Spleen (tissue), 13 donors: ENCODE results near the gene IPO9. TPM values are rescaled to one million over a fixed set of nuclear protein-coding genes. Genes with fewer than 3 reads are reported as not detected.
A peak's percentile ranks its signal among the peaks of the same experiment; 100 is the strongest.

Experiments
- DNase-seq: peaks from one replicate; pipeline ENCODE4 v3.0.0-alpha.2; 2020
- H3K27ac ChIP-seq, 8 donors: fragments of 200-600 bp; sonication (generic) in 7 of 8; 1 replicate in 4 of 8; 2 replicates in 4 of 8; pipeline versions ENCODE4 v1.5.0 to v1.8.0; 2016 to 2021; ENCODE audit warnings: inconsistent platforms in 4 of 8, mild to moderate bottlenecking in 4 of 8, moderate library complexity in 1 of 8
- H3K27me3 ChIP-seq, 7 donors: fragments of 200-600 bp; sonication (generic) in 6 of 7; replicated peaks in 1 of 7; 1 replicate in 4 of 7; 2 replicates in 3 of 7; pipeline versions ENCODE4 v1.5.0 to v1.8.0; 2016 to 2021; ENCODE audit warnings: inconsistent platforms in 3 of 7, mild to moderate bottlenecking in 1 of 7
- H3K36me3 ChIP-seq, 6 donors: fragments of 200-600 bp; sonication (generic) in 5 of 6; 1 replicate in 4 of 6; 2 replicates in 2 of 6; pipeline versions ENCODE4 v1.5.0 to v1.8.0; 2016 to 2021; ENCODE audit warnings: inconsistent platforms in 2 of 6
- H3K4me1 ChIP-seq, 6 donors: fragments of 200-600 bp; sonication (generic) in 5 of 6; 1 replicate in 3 of 6; 2 replicates in 3 of 6; pipeline versions ENCODE4 v1.5.0 to v1.8.0; 2016 to 2021; ENCODE audit warnings: inconsistent platforms in 3 of 6
- H3K4me3 ChIP-seq, 8 donors: fragments of 200-600 bp; sonication (generic) in 7 of 8; 1 replicate in 4 of 8; 2 replicates in 4 of 8; pipeline versions ENCODE4 v1.5.0 to v1.8.0; 2016 to 2021; ENCODE audit warnings: inconsistent platforms in 4 of 8, mild to moderate bottlenecking in 4 of 8, moderate library complexity in 2 of 8
- H3K9me3 ChIP-seq, 8 donors: fragments of 200-600 bp; sonication (generic) in 7 of 8; 1 replicate in 4 of 8; 2 replicates in 4 of 8; pipeline versions ENCODE4 v1.5.0 to v1.8.0; 2016 to 2021; ENCODE audit warnings: inconsistent platforms in 4 of 8
- POLR2A ChIP-seq, 3 donors: fragments of 450-650 bp; IDR thresholded peaks; one replicate each; pipeline ENCODE4 v1.5.1; 2017; ENCODE audit warnings: antibody characterized with exemption in 3 of 3, mild to moderate bottlenecking in 1 of 3
- POLR2AphosphoS5 ChIP-seq, 3 donors: sonication (generic); formaldehyde crosslinking; IDR thresholded peaks; one replicate each; pipeline ENCODE4 v1.5.1; 2017; ENCODE audit warnings: antibody characterized with exemption in 3 of 3
- WGBS, 5 donors: extraction: QIAGEN DNeasy Blood & Tissue Kit in 3 of 5; methylation state at CpG; one replicate each; pipeline versions ENCODE4 v1.1.5 to v1.1.7; 2013 to 2018; 5-methylcytosine and 5-hydroxymethylcytosine counted together
- intact Hi-C: fragments of 100-400 bp; cut with DNase I; formaldehyde crosslinking; loops from one replicate; pipeline ENCODE4 v1.15.0; 2023; ENCODE audit warnings: low total_unique reads
- long read RNA-seq, 2 donors: transcript quantifications; one replicate each; lab custom pipeline, GENCODE V29; 2026
- polyA plus RNA-seq, 3 donors: library from polyadenylated mRNA; stranded (reverse); fragments of 200-250 nt; gene quantifications; one replicate each; pipeline ENCODE4 v1.2.1, GENCODE V29; 2013
- total RNA-seq, 7 donors: library from RNA; depleted of rRNA in 3 of 7; stranded (reverse); fragments of >200 nt in 3 of 7; fragmentation: NEBNext Ultra II Directional in 4 of 7; extraction: Animal tissue kit (Norgen Biotek cat#: 25700) in 4 of 7; gene quantifications; one replicate each; pipeline versions ENCODE4 v1.1.0 to v1.2.1, GENCODE V29; 2016 to 2021
- TF ChIP-seq, protein P1 (sequence below), 11 experiments: fragments of 200-600 bp in 7 of 11; fragments of 450-650 bp in 4 of 11; sonication (generic) in 4 of 11; IDR thresholded peaks in 8 of 11; conservative IDR thresholded peaks in 3 of 11; 1 replicate in 7 of 11; 2 replicates in 4 of 11; pipeline versions ENCODE4 v1.4.0 to v1.8.0; 2016 to 2021; ENCODE audit warnings: antibody characterized with exemption in 11 of 11, inconsistent platforms in 4 of 11, mild to moderate bottlenecking in 1 of 11
- donor health status: healthy with polysubstance abuse.
- donor health status: DM: no; HTN: no; CAD: no; lungs with moderate emphysema.
- donor health status: DM: no; HTN: no; CAD: no.
- donor health status: Bipolar disorder and iron deficiency.
- donor health status: healthy.
- donor health status: DM: no; HTN: no; CAD: no.
- donor health status: DM: yes; HTN: yes; CAD: no.

The IPO9 gene
- total RNA-seq (10 to 100 TPM; 24.1 to 35.7 (median 29.1) TPM), polyA plus RNA-seq (10 to 100 TPM; 13.8 to 17.4 (median 14.5) TPM)
- long read RNA-seq, donor 1, full-length matches to known transcripts = 2 of 2 reads
- long read RNA-seq, donor 1, partial matches to known transcripts = 0 of 2 reads
- long read RNA-seq, donor 1, other reads (novel, unspliced or antisense) = 0 of 2 reads
- long read RNA-seq, donor 2 = 0 reads

DNA sequence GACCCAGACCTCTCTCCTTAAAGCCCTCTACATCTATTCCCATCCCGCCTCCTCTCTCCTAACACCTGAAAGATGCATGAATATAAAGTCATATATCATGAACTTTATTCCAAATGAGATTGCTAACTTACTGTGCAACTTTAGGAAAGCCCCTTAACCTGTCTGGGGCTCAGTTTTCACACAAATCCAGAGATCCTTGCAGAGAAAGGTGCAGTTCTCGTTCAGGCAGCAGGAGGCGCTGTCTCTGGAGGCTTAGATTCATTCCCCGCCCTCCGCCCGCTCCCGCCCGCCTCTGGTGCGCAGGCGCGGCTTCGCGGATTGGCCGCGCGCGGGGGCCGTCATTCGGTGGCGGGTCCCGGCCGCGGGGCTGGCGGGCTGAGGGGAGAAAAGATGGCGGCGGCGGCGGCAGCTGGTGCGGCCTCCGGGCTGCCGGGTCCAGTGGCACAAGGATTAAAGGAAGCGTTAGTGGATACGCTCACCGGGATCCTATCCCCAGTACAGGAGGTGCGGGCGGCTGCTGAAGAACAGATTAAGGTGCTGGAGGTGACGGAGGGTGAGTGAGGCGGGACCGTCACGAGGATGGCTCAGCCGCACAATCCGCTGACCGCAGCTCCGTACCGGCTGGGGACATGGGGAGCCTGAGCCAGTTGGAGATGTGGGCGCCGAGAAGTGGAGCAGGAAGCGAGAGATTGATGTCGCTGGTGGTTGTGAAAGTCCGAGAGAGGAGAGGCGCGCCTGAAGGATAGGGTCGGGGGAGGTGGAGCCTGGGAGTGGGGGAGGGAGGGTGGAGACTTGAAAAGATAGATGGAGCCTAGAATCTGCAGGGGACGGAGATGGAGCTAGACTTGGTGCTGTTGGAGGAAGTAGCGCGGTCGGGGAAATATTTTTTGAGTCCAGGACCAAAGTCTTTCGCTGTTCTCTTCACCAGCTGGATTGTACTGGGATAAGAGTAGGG lies at the start of gene IPO9:
IPO9 (plus strand) TSS at position 338 of the 955 bp plus-strand sequence; CDS start at position 391, 53 bp downstream.
- 1 to 2% (median 1%) methylated on average over 53 to 58 of the region's 58 CpGs for whole genome bisulfite sequencing, 5 donors
- no peaks in the 10 kb centered on the region for H3K27me3 ChIP-seq
- TF ChIP-seq POLR2A (IDR thresholded peaks at IDR 0.05) (peak in 2 of 3 donors; percentile 30 to 46), POLR2AphosphoS5 (IDR thresholded peaks at IDR 0.05) (peak; percentile 85 to 92 (median 91))
- TF ChIP-seq, protein P1, sequence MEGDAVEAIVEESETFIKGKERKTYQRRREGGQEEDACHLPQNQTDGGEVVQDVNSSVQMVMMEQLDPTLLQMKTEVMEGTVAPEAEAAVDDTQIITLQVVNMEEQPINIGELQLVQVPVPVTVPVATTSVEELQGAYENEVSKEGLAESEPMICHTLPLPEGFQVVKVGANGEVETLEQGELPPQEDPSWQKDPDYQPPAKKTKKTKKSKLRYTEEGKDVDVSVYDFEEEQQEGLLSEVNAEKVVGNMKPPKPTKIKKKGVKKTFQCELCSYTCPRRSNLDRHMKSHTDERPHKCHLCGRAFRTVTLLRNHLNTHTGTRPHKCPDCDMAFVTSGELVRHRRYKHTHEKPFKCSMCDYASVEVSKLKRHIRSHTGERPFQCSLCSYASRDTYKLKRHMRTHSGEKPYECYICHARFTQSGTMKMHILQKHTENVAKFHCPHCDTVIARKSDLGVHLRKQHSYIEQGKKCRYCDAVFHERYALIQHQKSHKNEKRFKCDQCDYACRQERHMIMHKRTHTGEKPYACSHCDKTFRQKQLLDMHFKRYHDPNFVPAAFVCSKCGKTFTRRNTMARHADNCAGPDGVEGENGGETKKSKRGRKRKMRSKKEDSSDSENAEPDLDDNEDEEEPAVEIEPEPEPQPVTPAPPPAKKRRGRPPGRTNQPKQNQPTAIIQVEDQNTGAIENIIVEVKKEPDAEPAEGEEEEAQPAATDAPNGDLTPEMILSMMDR (IDR thresholded peaks at IDR 0.05 in 8 of 11, conservative IDR thresholded peaks at IDR 0.05 in 3 of 11) = peak; percentile 92 to 98 (median 96)
- peaks cover 19 to 56% (median 44%) of the 10 kb centered on the region in 6 donors for H3K4me1 ChIP-seq
- no peaks in the 10 kb centered on the region for H3K36me3 ChIP-seq
- H3K4me3 ChIP-seq = peak within 1 kb of the TSS; percentile 70 to 100 (median 88)
- intact Hi-C loops = no loop called here
- H3K9me3 ChIP-seq = no peaks in the 10 kb centered on the region
- H3K27ac ChIP-seq = peak within 1 kb of the TSS; percentile 82 to 96 (median 92)
- peak; percentile 98 for DNase-seq

- TF ChIP-seq POLR2A (IDR thresholded peaks at IDR 0.05) (no peak), POLR2AphosphoS5 (IDR thresholded peaks at IDR 0.05) (no peak)
- TF ChIP-seq, protein P1 (IDR thresholded peaks at IDR 0.05 in 8 of 11, conservative IDR thresholded peaks at IDR 0.05 in 3 of 11) = no peak
- intact Hi-C loops = no loop called here
- 91 to 99% (median 94%) methylated on average over 6 of the region's 6 CpGs for WGBS, 5 donors
- Histone ChIP-seq H3K27me3 (no peaks in the 10 kb centered on the region), H3K36me3 (peaks cover 0 to 41% (median 10%) of the 10 kb centered on the region in 6 donors), H3K27ac (no peak overlapping the region), H3K4me3 (no peak overlapping the region), H3K4me1 (no peaks in the 10 kb centered on the region), H3K9me3 (no peaks in the 10 kb centered on the region)
- DNase-seq = no peak
Measured at GRCh38 chr1:201779351-201779880, 49.5 kb upstream of the IPO9 start.

DNA sequence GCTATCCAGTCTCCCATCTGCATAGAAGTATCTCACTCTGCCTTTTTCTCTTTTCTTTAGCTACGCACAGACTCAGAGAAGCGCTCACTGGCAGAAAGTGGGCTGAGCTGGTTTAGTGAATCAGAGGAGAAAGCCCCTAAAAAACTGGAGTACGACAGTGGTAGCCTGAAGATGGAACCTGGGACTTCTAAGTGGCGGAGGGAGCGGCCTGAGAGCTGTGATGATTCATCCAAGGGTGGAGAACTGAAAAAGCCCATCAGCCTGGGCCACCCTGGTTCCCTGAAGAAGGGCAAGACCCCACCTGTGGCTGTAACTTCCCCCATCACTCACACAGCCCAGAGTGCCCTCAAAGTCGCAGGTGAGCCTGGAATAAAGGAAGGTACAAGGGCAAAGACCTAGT lies 48.0 kb upstream of the IPO9 start:
- TF ChIP-seq POLR2A (IDR thresholded peaks at IDR 0.05) = no peak
- no peak for TF ChIP-seq POLR2AphosphoS5 (IDR thresholded peaks at IDR 0.05)
- TF ChIP-seq, protein P1 (IDR thresholded peaks at IDR 0.05 in 8 of 11, conservative IDR thresholded peaks at IDR 0.05 in 3 of 11) = no peak
- H3K27me3 ChIP-seq = no peaks in the 10 kb centered on the region
- H3K4me3 ChIP-seq = no peak overlapping the region
- H3K9me3 ChIP-seq = no peaks in the 10 kb centered on the region
- no peak for DNase-seq
- peaks cover 0 to 57% (median 10%) of the 10 kb centered on the region in 6 donors for H3K36me3 ChIP-seq
- H3K27ac ChIP-seq = no peak overlapping the region
- 86 to 94% (median 90%) methylated on average over 6 of the region's 6 CpGs for WGBS, 5 donors
- H3K4me1 ChIP-seq = no peaks in the 10 kb centered on the region
- intact Hi-C loops = no loop called here
